Colonic mucosa (tissue), 4 donors: Measurements from ENCODE around the gene TMEM150B. TPM values are rescaled to one million over a fixed set of nuclear protein-coding genes. Genes with fewer than 3 reads are reported as not detected.

ENCODE experiments used
- DNase-seq: peaks from one replicate; pipeline ENCODE4 v3.0.0-alpha.2; 2020
- H3K27ac ChIP-seq: fragments of 200-600 bp; one replicate; pipeline ENCODE4 v1.8.0; 2021
- H3K27me3 ChIP-seq: fragments of 200-600 bp; one replicate; pipeline ENCODE4 v1.8.0; 2021
- H3K36me3 ChIP-seq: fragments of 200-600 bp; one replicate; pipeline ENCODE4 v1.8.0; 2021
- H3K4me1 ChIP-seq: fragments of 200-600 bp; one replicate; pipeline ENCODE4 v1.8.0; 2021; ENCODE audit warnings: mild to moderate bottlenecking
- H3K4me3 ChIP-seq: fragments of 200-600 bp; one replicate; pipeline ENCODE4 v1.8.0; 2021
- H3K9ac ChIP-seq, 2 donors: one replicate each; pipeline ENCODE4 v1.7.0; 2013; ENCODE audit warnings: control low read depth in 2 of 2, low read depth in 2 of 2, low read length in 2 of 2
- H3K9me3 ChIP-seq: fragments of 200-600 bp; one replicate; pipeline ENCODE4 v1.8.0; 2021
- CTCF ChIP-seq: fragments of 200-600 bp; IDR thresholded peaks from one replicate; pipeline ENCODE4 v1.8.0; 2022; ENCODE audit warnings: antibody characterized with exemption, mild to moderate bottlenecking
- intact Hi-C: fragments of 100-400 bp; cut with DNase I; formaldehyde crosslinking; loops from one replicate; pipeline ENCODE4 v1.14.1; 2022
- total RNA-seq, 2 donors: library from RNA; stranded (reverse); fragmentation: NEBNext Ultra II Directional in 1 of 2; extraction: Animal tissue kit (Norgen Biotek cat#: 25700) in 1 of 2; gene quantifications; one replicate each; pipeline ENCODE4 v1.2.1, GENCODE V29; 2021
- donor health status: healthy.
- donor health status: DM: no; HTN: no; CAD: no.
- donor health status: DM: no; HTN: no; CAD: no.

TMEM150B gene
- total RNA-seq, 2 donors from 2014 or later, result 9.7 to 47.2 TPM

GRCh38 chr19:55270172-55270942, 54.8 kb downstream of the TMEM150B start:
- H3K27me3 ChIP-seq, result no peaks in the 10 kb centered on the region
- H3K9ac ChIP-seq, result no peak overlapping the region
- no peaks in the 10 kb centered on the region for H3K4me1 ChIP-seq
- H3K9me3 ChIP-seq, result no peaks in the 10 kb centered on the region
- no peaks in the 10 kb centered on the region for H3K36me3 ChIP-seq
- no peak overlapping the region for H3K4me3 ChIP-seq
- no peak overlapping the region for H3K27ac ChIP-seq
- intact Hi-C loops, result no loop called here
- no peak for TF ChIP-seq CTCF
- DNase-seq, result no peak

- Histone ChIP-seq H3K27ac (no peak overlapping the region), H3K9ac (no peak overlapping the region), H3K36me3 (no peaks in the 10 kb centered on the region), H3K9me3 (no peaks in the 10 kb centered on the region), H3K4me1 (no peaks in the 10 kb centered on the region), H3K27me3 (no peaks in the 10 kb centered on the region), H3K4me3 (no peak overlapping the region)
- DNase-seq, result no peak
- intact Hi-C loops, result no loop called here
- TF ChIP-seq CTCF, result no peak
These were observed 55.8 kb downstream of the TMEM150B start for GRCh38 chr19:55269299-55269698.

GRCh38 chr19:55266840-55267239, 58.3 kb downstream of the TMEM150B start:
- no peaks in the 10 kb centered on the region for H3K9me3 ChIP-seq
- no peaks in the 10 kb centered on the region for H3K36me3 ChIP-seq
- TF ChIP-seq CTCF, result no peak
- DNase-seq, result no peak
- H3K4me3 ChIP-seq, result no peak overlapping the region
- H3K27ac ChIP-seq, result no peak overlapping the region
- intact Hi-C loops, result no loop called here
- no peaks in the 10 kb centered on the region for H3K27me3 ChIP-seq
- H3K4me1 ChIP-seq, result no peaks in the 10 kb centered on the region
- H3K9ac ChIP-seq, result no peak overlapping the region

- Histone ChIP-seq H3K27ac (no peak overlapping the region), H3K36me3 (no peaks in the 10 kb centered on the region), H3K9me3 (no peaks in the 10 kb centered on the region), H3K4me3 (no peak overlapping the region), H3K9ac (no peak overlapping the region), H3K4me1 (no peaks in the 10 kb centered on the region), H3K27me3 (no peaks in the 10 kb centered on the region)
- intact Hi-C loops, result no loop called here
- DNase-seq, result no peak
- TF ChIP-seq CTCF, result no peak
These were observed 58.7 kb downstream of the TMEM150B start for GRCh38 chr19:55266404-55266803.

GRCh38 chr19:55265723-55266386, 59.3 kb downstream of the TMEM150B start:
- intact Hi-C loops, result no loop called here
- H3K36me3 ChIP-seq, result no peaks in the 10 kb centered on the region

More at GRCh38 chr19:55265723-55266386, 59.3 kb downstream of the TMEM150B start:
- no peaks in the 10 kb centered on the region for H3K4me1 ChIP-seq
- H3K9ac ChIP-seq, result no peak overlapping the region
- H3K9me3 ChIP-seq, result no peaks in the 10 kb centered on the region
- H3K27ac ChIP-seq, result no peak overlapping the region
- DNase-seq, result no peak
- no peak for TF ChIP-seq CTCF
- H3K27me3 ChIP-seq, result no peaks in the 10 kb centered on the region
- no peak overlapping the region for H3K4me3 ChIP-seq
